HG02763 (cell line): ENCODE data around the gene PEX3.
"Not testable (repeated sequence)": the region's sequence is repeated elsewhere in the genome, so short reads cannot be mapped to it uniquely, and the experiment has no call there.

Experiments
- ATAC-seq: cut with Tn5 transposase; IDR thresholded peaks from one replicate; pipeline ENCODE4 v1.9.1; 2021; ENCODE audit warnings: mild to moderate bottlenecking, moderate library complexity; ENCODE audit not compliant: unreplicated experiment

PEX3 gene

DNA sequence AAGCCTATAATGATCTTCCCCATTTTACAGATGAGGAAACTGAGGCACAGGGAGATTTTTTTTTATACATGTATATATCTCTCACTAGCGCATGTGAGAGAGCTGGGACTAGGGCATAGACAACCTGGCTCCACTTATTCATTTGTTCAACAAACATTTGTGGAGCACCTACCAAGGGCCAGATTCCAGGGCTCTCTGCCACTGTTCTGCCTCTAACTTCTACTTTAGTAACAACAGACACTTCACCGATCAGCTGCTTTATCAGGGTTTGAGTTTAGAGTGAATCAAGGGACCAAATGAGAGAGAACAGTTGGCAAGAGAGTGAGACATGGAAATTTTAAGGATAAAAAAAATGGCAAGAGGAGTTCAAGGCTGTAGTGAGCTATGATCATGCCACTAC is 7.5 kb upstream of the PEX3 start:
- no peak for ATAC-seq

DNA sequence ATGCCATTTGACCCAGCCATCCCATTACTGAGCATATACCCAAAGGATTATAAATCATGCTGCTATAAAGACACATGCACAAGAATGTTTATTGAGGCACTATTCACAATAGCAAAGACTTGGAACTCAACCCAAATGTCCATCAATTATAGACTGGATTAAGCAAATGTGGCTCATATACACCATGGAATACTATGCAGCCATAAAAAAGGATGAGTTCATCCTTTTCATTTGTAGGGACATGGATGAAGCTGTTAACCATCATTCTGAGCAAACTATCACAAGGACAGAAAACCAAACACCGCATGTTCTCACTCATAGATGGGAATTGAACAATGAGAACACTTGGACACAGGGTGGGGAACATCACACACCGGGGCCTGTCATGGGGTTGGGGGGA is 2.7 kb upstream of the PEX3 start:
- ATAC-seq, result not testable (repeated sequence)

DNA sequence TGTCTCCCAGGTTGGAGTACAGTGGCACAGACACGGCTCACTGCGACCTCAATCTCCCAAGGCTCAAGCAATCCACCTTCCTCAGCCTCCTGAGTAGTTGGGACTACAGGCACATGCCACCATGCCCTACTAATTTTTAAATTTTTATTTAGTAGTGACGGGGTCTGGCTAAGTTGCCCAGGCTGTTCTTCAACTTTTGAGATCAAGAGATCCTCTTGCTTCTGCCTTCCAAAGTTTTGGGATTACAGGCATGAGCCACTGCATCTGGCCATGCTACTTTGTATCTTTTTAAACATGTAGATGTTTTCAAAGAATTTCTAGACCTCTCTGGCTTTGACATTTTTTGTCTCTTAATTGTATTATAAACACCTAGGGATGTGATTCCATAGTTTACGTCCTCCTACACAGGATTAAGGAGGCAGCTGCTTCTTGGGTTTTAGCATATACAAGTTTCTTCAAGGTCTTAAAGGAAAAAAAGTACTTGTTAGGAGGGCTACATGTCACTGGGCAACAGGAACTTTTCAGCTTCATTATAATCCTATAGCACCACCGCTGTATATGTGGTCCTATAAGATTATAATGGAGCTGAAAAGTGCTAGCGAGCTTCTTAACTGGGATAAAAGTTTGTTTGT is 1.4 kb upstream of the PEX3 start:
- no peak for ATAC-seq

DNA sequence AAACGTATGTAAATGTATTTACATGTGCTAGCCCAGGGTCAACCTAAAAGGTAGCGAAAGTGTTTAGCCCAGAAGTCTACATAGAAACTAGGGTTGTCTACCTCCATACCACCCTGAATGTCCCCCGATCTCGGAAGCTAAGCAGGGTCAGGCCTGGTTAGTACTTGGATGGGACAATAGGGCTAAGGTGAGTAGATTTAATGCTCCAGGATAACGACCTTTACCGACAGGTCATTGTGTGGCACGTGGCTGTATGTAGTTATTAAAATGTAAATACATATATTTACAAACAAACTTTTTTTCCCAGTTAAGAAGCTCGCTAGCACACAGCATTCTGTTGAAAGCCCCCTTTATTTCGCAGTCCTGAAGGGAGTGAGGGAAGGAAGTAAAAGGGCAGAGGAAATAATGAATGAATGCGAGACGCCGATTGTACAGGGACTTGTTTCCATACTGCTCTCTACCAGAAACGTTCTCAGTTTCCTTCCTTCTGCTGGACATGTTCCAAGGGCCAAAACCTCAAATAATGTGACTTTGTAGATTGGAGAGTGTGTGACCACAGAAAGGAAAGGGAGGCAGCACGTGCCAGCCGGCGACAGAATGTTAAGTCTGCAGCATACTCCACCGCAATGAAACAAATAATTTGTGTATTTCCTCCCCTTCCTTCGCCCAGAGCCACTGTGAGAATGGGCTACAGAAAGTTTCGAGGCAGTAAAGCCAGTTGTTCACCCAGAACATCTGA is 722 bp upstream of the PEX3 start:
- no peak for ATAC-seq

DNA sequence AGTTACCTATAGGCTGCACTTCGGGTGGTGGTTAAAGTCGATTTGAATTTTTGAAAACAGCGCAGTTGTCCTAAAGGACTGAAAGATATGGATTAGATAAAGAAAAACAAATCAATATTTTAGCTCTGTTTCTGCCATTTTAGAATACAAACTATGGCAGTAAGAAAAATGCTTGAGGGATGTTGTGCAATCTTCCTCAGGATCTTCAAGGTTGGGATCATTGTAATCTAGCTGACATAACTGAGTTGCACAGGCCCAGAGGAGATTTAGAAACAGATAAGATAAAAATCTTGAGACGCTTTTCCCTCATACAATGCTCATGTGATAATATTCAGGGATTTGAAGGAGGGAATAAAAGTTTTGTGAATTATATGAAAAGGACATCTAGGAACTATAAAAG is 926 bp downstream of the PEX3 start:
- no peak for ATAC-seq

DNA sequence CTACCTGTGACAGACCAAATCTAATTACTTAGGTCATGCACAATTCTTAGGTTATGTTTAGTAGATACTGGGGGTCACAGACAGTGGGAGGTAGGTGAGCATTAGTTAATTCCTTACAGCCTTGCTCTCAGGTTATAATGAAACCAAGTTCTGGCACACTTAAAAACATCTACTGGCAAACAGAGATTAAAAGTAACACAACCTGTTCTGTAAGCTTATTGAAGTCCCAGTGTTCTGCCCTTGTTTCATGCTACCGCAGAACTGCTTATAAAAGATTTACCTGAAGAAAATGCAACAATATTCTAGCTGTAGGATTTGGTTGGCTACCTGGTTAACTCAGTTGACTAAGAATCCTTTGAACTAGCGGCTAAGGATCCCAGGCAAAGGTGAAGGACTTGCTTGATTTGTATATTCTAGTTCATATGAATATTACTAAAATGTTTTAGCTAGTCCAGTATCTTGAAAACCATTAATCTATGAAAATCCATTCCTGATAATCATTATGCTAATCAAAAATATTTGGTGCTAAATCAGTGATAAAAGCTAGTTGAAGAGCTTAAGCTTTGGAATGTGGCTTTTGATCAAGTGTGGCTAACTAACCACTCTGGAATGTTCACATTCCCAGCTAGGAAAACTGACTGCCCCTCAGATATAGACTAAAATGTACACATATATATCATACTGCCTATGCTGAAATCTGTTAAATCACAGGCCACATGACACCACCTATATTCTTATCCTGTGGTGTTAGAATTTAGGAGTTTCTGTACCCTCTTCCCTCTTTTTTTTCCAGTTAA is 7.2 kb downstream of the PEX3 start:
- no peak for ATAC-seq

DNA sequence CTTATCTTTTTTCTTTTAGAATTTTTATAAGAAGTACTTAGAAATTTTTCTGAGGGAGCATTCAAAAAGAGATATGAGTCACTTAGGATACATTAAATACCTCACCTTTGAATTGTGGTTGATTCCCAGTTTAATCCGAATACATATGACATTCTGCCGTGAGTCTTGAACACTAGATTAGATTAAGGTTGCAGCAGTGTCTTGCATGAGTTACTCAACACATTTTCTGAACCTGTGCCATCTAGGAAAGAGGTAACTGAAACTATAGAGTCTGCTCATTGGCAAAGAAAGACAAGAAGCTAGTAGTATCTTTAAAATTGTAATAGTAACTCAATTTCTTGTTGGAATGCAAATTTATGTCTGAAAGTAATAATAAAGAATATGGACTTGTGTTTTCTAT is 14.9 kb downstream of the PEX3 start:
- no peak for ATAC-seq

DNA sequence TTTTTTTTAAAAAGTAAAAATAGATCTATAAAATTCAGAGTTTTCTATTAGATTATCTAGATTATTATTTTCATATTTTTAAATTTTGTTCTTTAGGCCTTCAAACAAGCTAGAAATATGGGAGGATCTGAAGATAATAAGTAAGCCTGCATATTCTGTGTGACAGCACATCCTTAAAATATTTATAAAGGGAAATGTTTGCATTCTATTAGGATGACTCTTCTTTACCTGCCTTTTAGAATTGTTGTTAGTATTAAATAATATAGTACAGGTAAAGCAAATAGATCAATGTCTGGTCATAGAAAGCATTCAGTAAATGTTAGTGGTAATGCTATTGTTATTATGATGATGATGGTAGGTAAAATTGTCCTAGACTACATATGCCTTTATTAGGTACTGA is 17.4 kb downstream of the PEX3 start:
- ATAC-seq, result no peak

DNA sequence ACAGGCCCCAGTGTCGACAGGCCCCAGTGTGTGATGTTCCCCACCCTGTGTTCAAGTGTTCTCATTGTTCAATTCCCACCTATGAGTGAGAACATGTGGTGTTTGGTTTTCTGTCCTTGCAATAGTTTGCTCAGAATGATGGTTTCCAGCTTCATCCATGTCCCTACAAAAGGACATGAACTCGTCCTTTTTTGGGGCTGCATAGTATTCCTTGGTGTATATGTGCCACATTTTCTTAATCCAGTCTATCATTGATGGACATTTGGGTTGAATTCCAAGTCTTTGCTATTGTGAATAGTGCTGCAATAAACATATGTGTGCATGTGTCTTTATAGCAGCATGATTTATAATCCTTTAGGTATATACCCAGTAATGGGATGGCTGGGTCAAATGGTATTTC is 18.2 kb downstream of the PEX3 start:
- not testable (repeated sequence) for ATAC-seq

DNA sequence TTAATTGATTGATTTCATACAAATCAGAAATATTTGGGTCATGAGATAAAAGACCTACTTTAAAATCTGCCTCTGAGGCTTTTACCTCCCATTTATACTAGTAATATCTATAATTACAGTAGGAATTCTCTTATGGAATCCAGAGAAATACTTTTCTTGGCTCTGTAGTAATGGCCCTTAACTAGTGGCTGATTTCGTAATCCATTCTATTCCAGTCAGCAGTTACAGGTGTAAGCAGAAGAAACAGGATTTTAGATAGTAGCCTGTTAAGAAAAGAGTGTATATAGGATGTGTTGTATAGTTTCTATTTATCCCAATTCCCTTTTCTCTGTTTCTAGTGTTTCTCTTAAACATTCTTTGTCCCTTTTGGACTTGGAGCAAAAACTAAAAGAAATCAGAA is 21.2 kb downstream of the PEX3 start:
- no peak for ATAC-seq

DNA sequence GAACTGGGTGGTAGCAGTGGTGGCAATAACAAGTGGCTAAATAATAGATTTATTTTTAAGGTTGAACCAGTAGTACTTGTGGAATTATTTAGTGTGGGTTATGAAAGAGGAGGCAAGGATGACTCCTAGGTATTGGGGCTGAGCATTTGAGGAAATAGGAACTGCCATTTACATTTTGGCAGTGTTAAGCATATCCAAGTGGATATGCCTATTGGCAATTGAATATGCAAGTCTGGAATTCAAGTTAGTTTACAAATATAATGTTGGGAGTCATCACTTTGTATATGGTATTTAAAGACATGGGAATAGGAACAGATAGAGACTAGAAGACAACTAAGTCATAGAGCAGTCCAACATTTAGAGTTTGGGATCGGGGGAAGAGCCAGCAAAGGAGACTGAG is 25.9 kb downstream of the PEX3 start:
- no peak for ATAC-seq

DNA sequence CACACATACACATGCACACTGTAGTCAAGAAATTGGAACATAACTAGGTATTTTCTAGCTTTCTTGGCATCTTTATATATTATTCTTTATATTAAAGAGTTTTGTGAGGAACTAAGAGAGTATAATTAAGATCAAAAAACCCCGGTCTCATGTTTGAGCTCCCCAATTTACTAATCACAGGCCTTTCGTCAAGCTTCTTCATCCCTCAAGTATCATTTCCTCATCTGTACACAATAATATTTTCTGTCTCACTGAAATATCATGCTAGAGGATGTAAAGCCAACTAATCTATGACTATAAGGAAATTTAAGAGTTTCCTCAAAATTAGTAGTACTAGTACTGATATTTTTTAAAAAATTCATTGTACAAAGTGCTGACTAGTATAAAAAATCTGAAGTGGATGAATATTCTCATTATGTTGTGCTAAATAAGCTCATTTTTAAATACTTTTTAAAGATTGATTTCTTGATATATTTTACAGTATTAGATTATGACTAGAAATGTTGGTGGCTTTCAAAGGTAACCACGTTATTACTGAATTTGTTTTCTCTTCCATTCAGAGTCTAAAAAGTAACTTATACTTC is 28.0 kb downstream of the PEX3 start:
- no peak for ATAC-seq

DNA sequence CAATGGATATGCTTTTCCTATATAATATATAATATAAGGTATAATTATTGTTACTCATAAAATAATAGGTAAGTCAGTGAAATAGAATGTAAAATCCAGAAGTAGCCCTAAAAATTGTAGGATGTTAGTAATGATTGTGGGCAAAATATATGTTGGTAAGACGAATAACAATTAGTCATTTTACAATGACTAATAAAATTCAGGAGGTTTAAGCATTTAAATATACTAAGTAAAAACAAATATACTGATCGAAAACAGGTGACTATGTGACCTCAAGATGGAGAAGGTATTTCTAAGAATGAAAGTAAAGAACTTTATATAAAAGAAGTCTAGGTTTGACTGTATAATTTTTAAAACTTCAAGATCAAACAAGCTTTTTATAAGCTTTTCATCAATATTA is 32.0 kb downstream of the PEX3 start:
- no peak for ATAC-seq

DNA sequence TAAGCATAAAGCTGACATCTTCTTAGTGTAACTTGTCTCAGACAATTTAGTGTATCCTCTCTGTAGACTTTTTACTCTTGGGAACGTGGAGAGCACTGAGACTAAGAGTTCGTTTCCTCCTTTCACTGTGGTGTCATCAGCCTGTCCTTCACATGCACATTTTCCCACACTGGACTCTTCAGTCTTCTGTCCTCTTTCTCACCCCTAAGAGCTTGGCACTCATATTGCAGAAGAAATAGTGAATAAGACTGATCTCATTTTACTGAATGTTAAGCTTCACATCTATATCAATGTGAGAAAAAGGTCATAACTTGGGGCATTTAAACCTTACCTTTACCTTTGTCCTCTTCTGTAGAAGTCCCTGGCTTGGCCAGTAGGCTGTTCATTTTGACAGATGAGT is 35.4 kb downstream of the PEX3 start:
- ATAC-seq, result no peak

DNA sequence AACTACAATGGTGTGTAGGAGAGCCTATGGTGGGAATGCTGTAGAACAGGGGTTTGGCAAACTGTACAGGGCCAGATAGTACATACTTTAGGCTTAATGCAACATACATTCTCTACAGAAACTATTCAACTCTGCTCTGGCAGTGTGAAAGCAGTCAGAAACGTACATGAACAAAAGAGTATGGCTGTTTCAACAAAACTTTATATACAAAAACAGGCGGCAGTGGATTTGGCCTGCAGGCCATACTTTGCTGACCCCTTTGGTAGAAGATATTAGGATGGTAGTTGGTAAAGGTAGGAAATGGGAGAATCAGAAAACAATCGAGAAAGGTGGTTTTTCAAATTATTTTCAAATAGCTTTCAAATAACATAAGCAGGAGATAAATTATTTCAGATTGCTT is 36.1 kb downstream of the PEX3 start:
- no peak for ATAC-seq

DNA sequence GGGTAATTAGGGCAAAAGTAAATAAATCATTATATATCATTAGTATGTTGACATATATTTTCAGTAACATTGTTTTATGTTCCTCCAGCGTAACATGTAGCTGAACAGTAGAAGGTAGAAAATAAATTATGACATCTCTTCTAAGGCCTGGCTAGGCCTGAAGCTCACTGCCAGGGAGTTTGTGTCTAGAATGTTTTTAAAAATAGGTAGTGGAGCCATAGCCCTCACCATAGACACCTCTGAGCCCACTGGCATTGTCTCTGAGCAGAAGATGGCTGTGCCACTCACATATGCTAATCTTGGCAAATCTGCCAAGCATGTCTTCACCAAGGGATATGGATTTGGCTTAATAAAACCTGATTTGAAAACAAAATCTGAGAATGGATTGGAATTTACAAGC is 39.6 kb downstream of the PEX3 start:
- no peak for ATAC-seq

DNA sequence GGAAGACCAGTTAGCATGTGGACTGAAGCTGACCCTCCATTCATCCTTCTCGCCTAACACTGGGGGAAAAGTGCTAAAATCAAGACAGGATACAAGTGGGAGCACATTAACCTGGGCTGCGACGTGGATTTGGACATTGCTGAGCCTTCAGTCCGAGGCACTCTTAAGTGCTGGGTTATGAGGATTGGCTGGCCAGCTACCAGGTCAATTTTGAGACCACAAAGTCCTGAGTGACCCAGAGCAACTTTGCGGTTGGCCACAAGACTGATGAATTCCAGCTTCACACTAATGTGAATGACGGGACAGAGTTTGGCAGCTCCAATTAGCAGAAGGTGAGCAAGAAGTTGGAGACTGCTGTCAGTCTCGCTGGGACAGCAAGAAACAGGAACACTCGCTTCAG is 40.2 kb downstream of the PEX3 start:
- no peak for ATAC-seq

DNA sequence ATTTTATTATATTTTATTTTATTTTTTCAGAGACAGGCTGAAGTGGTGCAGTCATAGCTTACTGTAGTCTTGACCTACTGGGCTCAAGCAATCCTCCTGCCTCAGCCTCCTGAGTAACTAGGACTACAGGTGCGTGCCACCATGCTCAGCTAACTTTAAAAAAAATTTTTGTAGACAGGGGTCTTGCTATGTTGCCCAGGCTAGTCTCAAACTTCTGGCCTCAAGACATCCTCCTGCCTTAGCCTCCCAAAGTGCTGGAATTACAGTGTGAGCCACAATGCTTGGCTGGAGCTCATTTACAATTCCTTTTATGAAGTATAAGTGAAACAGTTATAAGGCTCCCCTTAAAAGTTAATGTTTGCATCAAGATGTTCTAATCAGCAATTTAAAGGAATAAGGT is 46.4 kb downstream of the PEX3 start:
- no peak for ATAC-seq

DNA sequence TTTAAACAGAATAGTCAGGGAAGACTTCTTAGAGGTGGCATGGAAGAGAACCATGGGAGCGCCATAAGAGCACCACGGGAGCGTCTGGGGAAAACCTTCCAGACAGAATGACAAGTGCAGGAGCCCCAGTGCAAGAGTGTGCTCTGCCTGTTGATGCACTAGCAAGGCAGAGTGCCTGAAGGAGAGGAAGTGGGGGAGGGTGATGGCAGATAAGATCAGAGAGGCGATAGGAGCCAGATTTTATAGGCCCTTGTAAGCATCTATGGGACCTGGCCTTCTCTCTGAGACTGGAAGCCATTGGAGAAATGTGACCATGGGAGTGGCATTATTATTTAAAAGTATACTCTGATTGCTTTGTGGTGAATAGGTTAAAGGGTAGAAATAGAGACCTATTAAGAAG is 47.8 kb downstream of the PEX3 start:
- ATAC-seq, result no peak

DNA sequence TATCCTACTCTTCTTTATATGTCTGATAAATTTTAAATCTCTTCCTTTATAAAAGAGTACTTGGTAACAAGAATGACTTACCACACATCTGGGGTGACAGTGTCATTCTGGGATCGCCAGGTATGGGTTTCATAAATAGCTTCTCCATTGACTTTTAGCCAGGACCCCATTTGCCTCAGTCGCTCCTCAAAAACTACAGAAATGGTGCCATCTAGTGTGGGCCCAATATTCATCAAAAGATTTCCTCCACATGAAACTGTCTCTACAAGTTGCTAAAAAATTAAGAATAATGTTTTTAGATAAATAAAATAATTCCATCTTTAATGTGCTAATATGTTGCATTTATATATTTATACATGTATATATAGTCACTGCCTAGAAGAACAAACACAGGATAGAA is 51.2 kb downstream of the PEX3 start:
- no peak for ATAC-seq

DNA sequence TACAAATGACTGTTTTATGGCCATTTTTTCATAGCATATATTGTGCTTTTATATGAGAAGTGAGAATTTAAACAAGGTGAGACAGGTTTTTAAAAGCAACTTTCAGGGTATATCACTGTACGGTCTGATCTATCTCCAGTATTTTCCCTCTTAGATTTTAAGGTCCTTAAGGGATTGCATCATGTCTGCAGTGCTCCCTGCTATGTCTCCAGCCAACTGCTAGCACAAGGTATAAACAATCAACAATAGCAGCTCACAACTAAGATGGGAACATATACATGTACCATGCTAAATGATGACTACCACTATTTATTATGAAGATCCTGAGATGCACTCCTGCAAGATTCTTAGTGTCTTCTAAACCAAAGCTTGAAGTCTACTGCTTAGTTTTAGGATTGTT is 53.8 kb downstream of the PEX3 start:
- ATAC-seq, result no peak

DNA sequence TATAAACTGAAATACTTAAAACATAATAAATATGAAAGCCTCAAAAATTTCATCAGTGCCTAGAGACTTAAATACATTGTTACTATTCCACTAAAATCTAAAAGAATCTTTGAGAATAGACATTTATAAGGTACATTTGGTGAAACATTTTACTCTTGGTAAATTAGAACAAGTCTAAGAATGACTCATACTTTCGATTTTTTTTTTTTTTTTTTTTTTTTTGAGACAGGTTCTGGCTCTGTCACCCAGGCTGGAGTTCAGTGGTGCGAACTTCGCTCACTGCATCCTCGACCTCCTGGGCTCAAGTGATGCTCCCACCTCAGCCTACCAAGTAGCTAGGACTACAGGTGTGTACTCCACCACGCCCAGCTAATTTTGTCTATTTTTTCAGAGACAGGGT is 54.5 kb downstream of the PEX3 start:
- no peak for ATAC-seq
